HG03521 (cell line): ENCODE data around the gene ACOX1.
"Not testable (repeated sequence)": the region's sequence is repeated elsewhere in the genome, so short reads cannot be mapped to it uniquely, and the experiment has no call there.

Experiments used
- ATAC-seq: cut with Tn5 transposase; IDR thresholded peaks from one replicate; pipeline ENCODE4 v1.9.1; 2021; ENCODE audit warnings: mild to moderate bottlenecking, moderate library complexity; ENCODE audit not compliant: unreplicated experiment

ACOX1 gene

DNA sequence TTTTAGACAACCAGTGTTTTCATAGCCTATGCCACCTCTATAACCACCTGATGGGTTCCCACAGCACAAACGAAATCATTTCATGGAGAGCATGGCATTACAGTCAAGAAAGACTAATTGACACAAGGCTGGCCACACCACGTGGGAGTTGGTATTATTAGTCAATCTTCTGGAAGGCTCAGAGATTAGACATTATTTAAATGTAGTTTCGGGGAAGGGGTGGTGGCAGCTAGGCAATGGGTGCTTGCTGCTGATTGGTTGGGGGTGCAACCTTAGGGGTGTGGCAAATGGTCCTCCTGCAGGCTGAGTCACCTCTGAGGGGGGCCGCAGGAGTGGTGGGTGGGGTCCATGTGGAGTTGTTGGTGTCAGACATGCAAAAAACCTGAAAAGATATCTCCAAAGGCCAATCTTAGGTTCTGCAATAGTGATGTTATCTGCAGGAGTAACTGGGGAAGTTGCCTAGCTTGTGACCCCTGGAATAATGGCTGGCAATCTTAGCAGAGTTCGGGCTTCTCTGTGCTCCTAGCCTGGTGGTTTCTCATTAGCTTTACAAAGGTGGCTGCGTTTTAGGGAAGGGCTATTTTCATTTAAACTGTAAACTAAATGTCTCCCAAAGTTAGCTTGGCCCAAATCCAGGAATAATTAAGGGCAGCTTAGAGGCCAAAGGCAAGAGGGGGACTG, 4.7 kb upstream of the ACOX1 start:
- ATAC-seq: no peak

DNA sequence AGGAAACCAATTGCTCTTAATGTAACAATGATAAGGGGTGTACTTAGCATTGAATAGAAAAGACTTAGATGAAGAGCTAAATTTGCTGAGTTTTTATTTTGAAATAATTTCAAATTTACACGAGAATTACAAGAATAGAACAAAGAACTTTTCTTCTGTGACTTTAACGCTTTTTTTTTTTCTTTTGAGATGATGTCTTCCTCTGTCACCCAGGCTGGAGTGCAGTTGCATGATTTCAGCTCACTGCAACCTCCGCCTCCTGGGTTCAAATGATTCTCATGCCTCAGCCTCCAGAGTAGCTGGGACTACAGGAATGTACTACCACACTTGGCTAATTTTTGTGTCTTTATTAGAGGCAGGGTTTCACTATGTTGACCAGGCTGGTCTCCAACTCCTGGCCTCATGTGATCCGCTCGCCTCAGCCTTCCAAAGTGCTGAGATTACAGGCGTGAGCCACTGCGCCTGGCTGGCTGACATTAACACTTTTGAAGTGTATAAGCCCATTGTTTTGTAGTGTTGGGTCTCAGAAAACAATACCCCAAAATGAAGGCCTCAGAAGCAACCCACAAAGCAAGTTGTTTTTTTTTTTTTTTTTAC, 2.2 kb upstream of the ACOX1 start:
- ATAC-seq: no peak

GRCh38 chr17:75980188-75981018, 1.4 kb upstream of the ACOX1 start:
- ATAC-seq: no peak

DNA sequence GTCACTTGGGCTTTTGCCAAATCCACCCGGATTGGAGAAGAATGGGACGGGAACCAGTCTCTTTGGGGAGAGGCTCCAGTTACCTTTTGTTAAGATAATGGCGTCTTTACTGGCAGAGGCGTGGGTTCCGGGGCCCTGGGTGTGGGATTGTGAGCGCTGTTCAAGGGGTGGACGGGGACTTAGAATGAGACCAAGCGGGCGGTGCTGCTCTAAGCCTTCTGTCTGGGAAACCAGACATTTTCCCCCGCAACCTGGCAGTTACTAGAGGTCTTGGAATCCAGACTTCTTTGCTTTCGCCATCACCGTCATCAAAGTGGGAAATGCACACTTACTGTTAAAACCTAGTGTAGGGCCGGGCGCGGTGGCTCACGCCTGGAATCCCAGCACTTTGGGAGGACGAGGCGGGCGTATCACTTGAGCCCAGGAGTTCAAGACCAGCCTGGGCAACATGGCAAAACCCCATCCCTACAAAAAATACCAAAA, 780 bp upstream of the ACOX1 start:
- ATAC-seq: no peak

- no peak for ATAC-seq
Measured at GRCh38 chr17:75976175-75976848, 2.7 kb downstream of the ACOX1 start.

DNA sequence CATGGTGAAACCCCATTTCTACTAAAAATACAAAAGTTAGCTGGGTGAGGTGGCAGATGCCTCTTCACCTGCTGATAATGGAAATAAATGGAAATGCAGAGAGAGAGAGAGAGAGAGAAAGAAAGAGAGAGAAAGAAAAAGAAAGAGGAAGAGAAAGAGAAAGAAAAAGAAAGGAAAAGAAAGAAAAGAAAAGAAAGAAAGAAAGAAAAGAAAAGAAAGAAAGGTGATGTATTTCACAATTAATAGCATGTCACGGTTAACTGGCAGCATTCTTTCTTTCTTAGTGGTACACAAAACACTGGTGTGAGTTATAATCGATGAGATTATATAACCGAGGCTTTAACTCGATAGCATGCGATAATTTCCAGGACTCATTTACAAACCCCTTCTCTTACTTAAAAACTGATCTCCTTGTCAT, 3.2 kb downstream of the ACOX1 start:
- ATAC-seq: no peak

GRCh38 chr17:75975187-75975586, 3.8 kb downstream of the ACOX1 start:
- ATAC-seq: not testable (repeated sequence)

DNA sequence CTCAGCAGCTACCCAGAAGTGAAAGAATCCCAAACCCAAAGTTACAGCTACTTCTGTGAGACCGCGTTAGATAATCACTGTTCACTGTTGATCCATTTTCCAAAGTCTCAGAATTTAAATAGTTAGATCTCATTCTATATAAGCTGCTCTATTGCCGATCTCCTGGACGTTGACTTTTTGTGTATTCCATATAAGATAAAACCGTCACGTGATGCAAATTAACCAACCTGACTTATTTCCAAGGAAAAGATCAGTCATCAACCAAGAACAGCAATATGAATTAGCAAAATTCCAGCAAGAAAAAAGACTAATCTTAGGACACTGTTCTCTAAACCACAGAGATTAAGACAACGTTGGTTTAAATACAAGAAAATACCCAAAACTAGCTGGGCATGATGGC, 8.3 kb downstream of the ACOX1 start:
- no peak for ATAC-seq

DNA sequence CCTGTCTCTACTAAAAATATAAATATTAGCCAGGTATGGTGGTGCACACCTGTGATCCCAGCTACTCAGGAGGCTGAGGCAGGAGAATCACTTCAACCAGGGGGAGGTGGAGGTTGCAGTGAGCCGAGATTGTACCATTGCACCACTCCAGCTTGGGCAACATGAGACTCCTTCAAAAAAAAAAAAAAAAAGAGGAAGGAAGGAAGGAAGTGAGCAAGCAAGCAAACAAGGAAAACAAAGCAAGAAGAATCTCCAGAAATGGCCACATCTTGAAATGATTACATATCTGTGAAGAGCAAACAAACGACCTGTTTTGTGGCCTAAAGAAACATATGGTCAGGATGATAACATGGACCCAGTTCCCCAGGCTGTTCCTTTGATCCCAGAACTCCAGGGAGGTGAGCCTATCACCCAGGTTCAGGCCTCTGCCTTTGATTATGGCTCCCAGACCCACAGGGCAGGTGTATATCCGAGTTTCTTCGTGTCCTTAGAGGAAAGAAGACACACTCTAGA, 8.9 kb downstream of the ACOX1 start:
- no peak for ATAC-seq

DNA sequence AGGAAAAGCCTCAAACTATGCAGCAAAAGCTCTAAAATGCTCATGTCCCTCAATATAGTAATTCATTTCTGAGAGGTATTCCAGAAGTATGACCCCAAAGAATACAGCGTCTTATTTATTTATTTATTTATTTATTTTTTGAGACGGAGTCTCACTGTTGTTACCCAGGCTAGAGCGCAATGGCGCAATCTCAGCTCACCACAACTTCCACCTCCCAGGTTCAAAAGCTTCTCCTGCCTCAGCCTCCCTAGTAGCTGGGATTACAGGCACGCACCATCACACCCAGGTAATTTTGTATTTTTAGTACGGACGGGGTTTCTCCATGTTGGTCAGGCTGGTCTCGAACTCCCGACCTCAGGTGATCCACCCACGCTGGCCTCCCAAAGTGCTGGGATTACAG, 9.9 kb downstream of the ACOX1 start:
- ATAC-seq: not testable (repeated sequence)

DNA sequence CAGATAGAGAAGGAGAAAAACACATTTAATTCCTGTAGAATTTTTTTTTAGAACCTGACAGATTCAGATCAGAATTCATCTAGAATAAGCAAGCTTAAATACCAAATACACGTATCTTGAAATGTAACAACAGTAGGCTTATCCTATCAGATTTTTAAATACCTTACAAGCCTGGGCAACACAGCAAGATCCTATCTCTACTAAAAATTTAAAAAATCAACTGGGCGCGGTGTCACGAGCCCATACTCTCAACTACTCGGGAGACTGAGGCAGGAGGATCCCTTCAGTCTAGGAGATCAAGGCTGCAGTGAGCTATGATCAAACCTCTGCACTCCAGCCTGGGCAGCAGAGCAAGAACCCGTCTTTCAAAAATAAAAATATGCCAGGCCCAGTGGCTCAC, 13.5 kb downstream of the ACOX1 start:
- no peak for ATAC-seq

- no peak for ATAC-seq
Measured at GRCh38 chr17:75959839-75960511, 19.0 kb downstream of the ACOX1 start.

GRCh38 chr17:75959051-75959838, 19.7 kb downstream of the ACOX1 start:
- no peak for ATAC-seq

DNA sequence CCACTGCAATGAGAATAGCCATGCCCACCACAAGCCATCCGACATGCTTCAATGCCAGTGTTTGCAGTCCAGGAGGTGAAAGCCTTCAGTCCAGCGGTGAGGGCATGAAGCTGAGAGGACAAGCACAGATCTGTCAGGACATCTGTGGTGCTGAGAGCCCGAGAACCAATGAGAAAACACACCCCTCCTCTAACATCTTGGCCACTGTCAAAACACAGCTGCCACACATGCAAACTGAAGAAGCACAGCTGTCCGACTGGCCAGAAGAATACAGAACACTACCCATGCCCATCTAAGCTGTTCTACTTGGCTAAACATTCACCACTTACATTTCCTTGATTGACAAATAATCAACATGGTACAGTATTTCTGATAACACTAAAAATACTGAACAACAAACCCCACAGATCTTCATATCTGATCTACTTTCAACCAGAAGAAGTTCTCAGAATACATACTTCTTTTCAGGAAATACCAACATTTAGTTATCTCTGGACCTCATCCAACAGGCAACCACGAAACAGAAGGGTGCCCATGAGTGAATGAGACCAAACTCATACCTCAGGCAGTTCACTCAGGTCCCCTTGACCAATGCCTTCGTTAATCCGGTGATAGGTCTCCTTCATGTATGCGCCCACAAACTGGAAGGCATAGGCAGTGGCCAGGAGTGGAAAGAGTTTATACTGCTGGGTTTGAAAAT, 28.0 kb downstream of the ACOX1 start:
- ATAC-seq: no peak

DNA sequence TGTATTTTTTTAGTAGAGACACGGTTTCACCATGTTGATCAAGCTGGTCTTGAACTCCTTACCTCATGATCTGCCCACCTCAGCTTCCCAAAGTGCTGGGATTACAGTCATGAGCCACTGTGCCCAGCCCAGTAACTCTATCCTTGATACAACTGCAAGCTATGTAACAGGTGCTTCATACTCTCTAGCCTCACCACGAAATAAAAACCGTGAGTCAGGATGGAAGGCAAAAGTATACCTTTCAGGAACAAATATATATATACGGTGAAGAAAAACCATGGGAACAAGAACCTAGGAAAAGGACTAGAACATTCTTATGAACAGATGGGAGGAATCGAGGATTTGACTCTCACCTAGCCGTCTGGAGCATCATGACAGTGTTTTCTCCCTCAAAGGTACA, 28.5 kb downstream of the ACOX1 start:
- ATAC-seq: no peak

GRCh38 chr17:75945211-75945610, 33.8 kb downstream of the ACOX1 start:
- no peak for ATAC-seq

- no peak for ATAC-seq
Measured at GRCh38 chr17:75943491-75943890, 35.5 kb downstream of the ACOX1 start.

GRCh38 chr17:75942473-75942872, 36.5 kb downstream of the ACOX1 start:
- ATAC-seq: no peak

GRCh38 chr17:75941442-75941819, 37.5 kb downstream of the ACOX1 start:
- ATAC-seq: no peak
